ENCODE results near the gene PCGF5.

PCGF5 gene

GRCh38 chr10:91289305-91289704 is 68.8 kb downstream of the PCGF5 start:
- no peaks in the 10 kb centered on the region for H3K79me2 ChIP-seq (ENCODE audit: low read length)
- H3K9ac ChIP-seq (ENCODE audit: low read length), result no peak overlapping the region
- no peak overlapping the region for H2AFZ ChIP-seq (ENCODE audit: low read depth, low read length)
- H3K27ac ChIP-seq (ENCODE audit: low read length), result no peak overlapping the region
- H4K20me1 ChIP-seq (ENCODE audit: insufficient read depth, low read length), result no peaks in the 10 kb centered on the region
- no peaks in the 10 kb centered on the region for H3K27me3 ChIP-seq (ENCODE audit: low read depth, low read length)
- H3K4me2 ChIP-seq (ENCODE audit: low read length), result no peak overlapping the region
- peaks cover 9% of the 10 kb centered on the region for H3K4me1 ChIP-seq (ENCODE audit: low read length)
- no peaks in the 10 kb centered on the region for H3K36me3 ChIP-seq (replicated peaks; ENCODE audit: low read depth, low read length)
- H3K9me3 ChIP-seq (ENCODE audit: insufficient read depth, low read length), result no peaks in the 10 kb centered on the region
- TF ChIP-seq CTCF (IDR thresholded peaks at IDR 0.05; ENCODE audit: low read depth, low read length) (no peak), EZH2phosphoT487 (IDR thresholded peaks at IDR 0.05; ENCODE audit: low read depth) (no peak)
- no peak overlapping the region for H3K4me3 ChIP-seq (ENCODE audit: low read length)

GRCh38 chr10:91290607-91291006 is 70.1 kb downstream of the PCGF5 start:
- Histone ChIP-seq H3K4me3 (ENCODE audit: low read length) (no peak overlapping the region), H3K4me1 (ENCODE audit: low read length) (peaks cover 9% of the 10 kb centered on the region), H3K9me3 (ENCODE audit: insufficient read depth, low read length) (no peaks in the 10 kb centered on the region), H3K27ac (ENCODE audit: low read length) (no peak overlapping the region), H2AFZ (ENCODE audit: low read depth, low read length) (no peak overlapping the region), H3K36me3 (replicated peaks; ENCODE audit: low read depth, low read length) (no peaks in the 10 kb centered on the region), H3K9ac (ENCODE audit: low read length) (no peak overlapping the region), H4K20me1 (ENCODE audit: insufficient read depth, low read length) (no peaks in the 10 kb centered on the region), H3K4me2 (ENCODE audit: low read length) (no peak overlapping the region), H3K27me3 (ENCODE audit: low read depth, low read length) (no peaks in the 10 kb centered on the region), H3K79me2 (ENCODE audit: low read length) (no peaks in the 10 kb centered on the region)
- TF ChIP-seq EZH2phosphoT487 (IDR thresholded peaks at IDR 0.05; ENCODE audit: low read depth) (no peak), CTCF (IDR thresholded peaks at IDR 0.05; ENCODE audit: low read depth, low read length) (no peak)

- H3K4me1 ChIP-seq (ENCODE audit: low read length), result peaks cover 20% of the 10 kb centered on the region
- no peaks in the 10 kb centered on the region for H3K36me3 ChIP-seq (replicated peaks; ENCODE audit: low read depth, low read length)
- H3K9me3 ChIP-seq (ENCODE audit: insufficient read depth, low read length), result no peaks in the 10 kb centered on the region
- no peak overlapping the region for H3K4me2 ChIP-seq (ENCODE audit: low read length)
- no peaks in the 10 kb centered on the region for H3K27me3 ChIP-seq (ENCODE audit: low read depth, low read length)
- H3K9ac ChIP-seq (ENCODE audit: low read length), result no peak overlapping the region
- no peak overlapping the region for H3K4me3 ChIP-seq (ENCODE audit: low read length)
- no peak overlapping the region for H2AFZ ChIP-seq (ENCODE audit: low read depth, low read length)
- H3K79me2 ChIP-seq (ENCODE audit: low read length), result no peaks in the 10 kb centered on the region
- H4K20me1 ChIP-seq (ENCODE audit: insufficient read depth, low read length), result no peaks in the 10 kb centered on the region
- TF ChIP-seq CTCF (IDR thresholded peaks at IDR 0.05; ENCODE audit: low read depth, low read length) (no peak), EZH2phosphoT487 (IDR thresholded peaks at IDR 0.05; ENCODE audit: low read depth) (no peak)
- H3K27ac ChIP-seq (ENCODE audit: low read length), result no peak overlapping the region
Measured at GRCh38 chr10:91294134-91294906, 73.9 kb downstream of the PCGF5 start.

- H3K27me3 ChIP-seq (ENCODE audit: low read depth, low read length), result no peaks in the 10 kb centered on the region
- H3K4me1 ChIP-seq (ENCODE audit: low read length), result peaks cover 20% of the 10 kb centered on the region
- no peaks in the 10 kb centered on the region for H3K79me2 ChIP-seq (ENCODE audit: low read length)
- H3K27ac ChIP-seq (ENCODE audit: low read length), result no peak overlapping the region
- H3K9ac ChIP-seq (ENCODE audit: low read length), result no peak overlapping the region
- no peaks in the 10 kb centered on the region for H4K20me1 ChIP-seq (ENCODE audit: insufficient read depth, low read length)
- H3K4me3 ChIP-seq (ENCODE audit: low read length), result no peak overlapping the region
- no peak overlapping the region for H2AFZ ChIP-seq (ENCODE audit: low read depth, low read length)
- H3K36me3 ChIP-seq (replicated peaks; ENCODE audit: low read depth, low read length), result no peaks in the 10 kb centered on the region
- TF ChIP-seq EZH2phosphoT487 (IDR thresholded peaks at IDR 0.05; ENCODE audit: low read depth), result no peak
- no peak for TF ChIP-seq CTCF (IDR thresholded peaks at IDR 0.05; ENCODE audit: low read depth, low read length)
- no peaks in the 10 kb centered on the region for H3K9me3 ChIP-seq (ENCODE audit: insufficient read depth, low read length)
- no peak overlapping the region for H3K4me2 ChIP-seq (ENCODE audit: low read length)
Measured at GRCh38 chr10:91295346-91295745, 74.9 kb downstream of the PCGF5 start.

All from OCI-LY3 (cell line).